IPS-15b (cell line): ENCODE results near the gene MSH6.

ENCODE experiments used
- H3K27me3 ChIP-seq: one replicate; pipeline ENCODE4 v1.6.1; 2013; ENCODE audit warnings: low read length; ENCODE audit not compliant: control insufficient read depth, insufficient read depth
- H3K36me3 ChIP-seq: one replicate; pipeline ENCODE4 v1.6.1; 2013; ENCODE audit warnings: low read length; ENCODE audit not compliant: control insufficient read depth, insufficient read depth
- H3K4me1 ChIP-seq: one replicate; pipeline ENCODE4 v1.6.1; 2013; ENCODE audit warnings: mild to moderate bottlenecking, low read length; ENCODE audit not compliant: control insufficient read depth, insufficient read depth
- H3K4me3 ChIP-seq: one replicate; pipeline ENCODE4 v1.5.1; 2013; ENCODE audit warnings: low read depth, low read length
- H3K9ac ChIP-seq: one replicate; pipeline ENCODE4 v1.6.1; 2013; ENCODE audit warnings: low read depth, mild to moderate bottlenecking, low read length
- H3K9me3 ChIP-seq: one replicate; pipeline ENCODE4 v1.6.1; 2013; ENCODE audit warnings: mild to moderate bottlenecking, low read length; ENCODE audit not compliant: control insufficient read depth, insufficient read depth

The MSH6 gene

DNA sequence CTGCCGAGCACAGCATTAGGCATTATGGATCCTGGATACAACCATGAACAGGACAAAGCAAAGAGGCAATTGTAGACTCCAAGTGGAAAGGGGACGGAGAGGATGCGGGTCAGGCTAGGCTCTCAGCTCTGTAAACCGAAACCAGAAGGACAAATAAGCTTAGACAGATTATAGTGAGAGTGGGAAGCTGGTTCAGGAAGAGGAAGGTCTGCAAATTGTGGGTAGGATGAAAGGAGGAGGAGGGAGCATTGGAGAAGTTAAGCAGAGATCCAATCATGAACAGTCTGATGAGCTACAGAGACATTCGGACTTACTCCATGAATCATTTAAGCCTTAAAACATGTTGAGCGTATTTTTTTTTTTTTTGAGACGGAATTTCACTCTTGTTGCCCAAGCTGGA lies 3.0 kb downstream of the MSH6 start:
- peaks cover 3% of the 10 kb centered on the region for H3K4me1 ChIP-seq
- no peaks in the 10 kb centered on the region for H3K9me3 ChIP-seq
- H3K36me3 ChIP-seq: no peaks in the 10 kb centered on the region
- H3K4me3 ChIP-seq: no peak overlapping the region
- H3K27me3 ChIP-seq: no peaks in the 10 kb centered on the region
- no peak overlapping the region for H3K9ac ChIP-seq

- H3K4me3 ChIP-seq: no peak overlapping the region
- peaks cover 44% of the 10 kb centered on the region for H3K36me3 ChIP-seq
- H3K4me1 ChIP-seq: no peaks in the 10 kb centered on the region
- H3K9me3 ChIP-seq: no peaks in the 10 kb centered on the region
- H3K9ac ChIP-seq: no peak overlapping the region
- H3K27me3 ChIP-seq: no peaks in the 10 kb centered on the region
These were observed 13.2 kb downstream of the MSH6 start for GRCh38 chr2:47796090-47796697.

- H3K36me3 ChIP-seq: peaks cover 54% of the 10 kb centered on the region
- H3K4me3 ChIP-seq: no peak overlapping the region
- no peaks in the 10 kb centered on the region for H3K27me3 ChIP-seq
These were observed 15.7 kb downstream of the MSH6 start for GRCh38 chr2:47798631-47799030.

GRCh38 chr2:47799031-47799609 lies 16.2 kb downstream of the MSH6 start:
- H3K4me3 ChIP-seq: no peak overlapping the region
- H3K9me3 ChIP-seq: no peaks in the 10 kb centered on the region
- H3K27me3 ChIP-seq: no peaks in the 10 kb centered on the region
- H3K4me1 ChIP-seq: no peaks in the 10 kb centered on the region
- H3K36me3 ChIP-seq: peaks cover 53% of the 10 kb centered on the region
- no peak overlapping the region for H3K9ac ChIP-seq

More at GRCh38 chr2:47798631-47799030, 15.7 kb downstream of the MSH6 start:
- no peaks in the 10 kb centered on the region for H3K4me1 ChIP-seq
- H3K9me3 ChIP-seq: no peaks in the 10 kb centered on the region
- no peak overlapping the region for H3K9ac ChIP-seq

DNA sequence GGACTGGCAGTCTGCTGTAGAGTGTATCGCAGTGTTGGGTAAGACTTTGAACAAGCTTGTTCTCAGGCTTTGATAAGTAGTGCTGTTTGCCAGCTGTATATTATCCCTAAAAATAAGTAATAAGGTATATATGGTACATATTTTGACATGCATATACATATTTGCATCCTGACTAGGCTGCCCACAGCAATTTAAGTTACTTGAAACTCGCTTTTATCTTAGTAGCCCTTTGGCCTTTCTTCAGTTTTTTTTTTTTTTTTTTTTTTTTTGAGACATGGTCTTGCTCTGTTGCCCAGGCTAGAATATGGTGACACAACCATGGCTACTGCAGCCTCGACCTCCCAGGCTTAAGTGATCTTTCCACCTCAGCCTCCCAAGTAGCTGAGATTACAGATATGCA lies 18.2 kb downstream of the MSH6 start:
- peaks cover 52% of the 10 kb centered on the region for H3K36me3 ChIP-seq

DNA sequence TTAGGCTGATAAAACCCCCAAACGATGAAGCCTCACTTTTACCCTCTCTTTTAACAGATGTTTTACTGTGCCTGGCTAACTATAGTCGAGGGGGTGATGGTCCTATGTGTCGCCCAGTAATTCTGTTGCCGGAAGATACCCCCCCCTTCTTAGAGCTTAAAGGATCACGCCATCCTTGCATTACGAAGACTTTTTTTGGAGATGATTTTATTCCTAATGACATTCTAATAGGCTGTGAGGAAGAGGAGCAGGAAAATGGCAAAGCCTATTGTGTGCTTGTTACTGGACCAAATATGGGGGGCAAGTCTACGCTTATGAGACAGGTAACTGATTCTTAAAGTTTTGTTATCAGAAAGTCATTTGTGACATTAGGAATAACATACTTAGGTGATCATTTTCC lies 20.4 kb downstream of the MSH6 start:
- no peak overlapping the region for H3K4me3 ChIP-seq
- no peak overlapping the region for H3K9ac ChIP-seq
- peaks cover 42% of the 10 kb centered on the region for H3K36me3 ChIP-seq
- no peaks in the 10 kb centered on the region for H3K9me3 ChIP-seq
- H3K4me1 ChIP-seq: no peaks in the 10 kb centered on the region
- no peaks in the 10 kb centered on the region for H3K27me3 ChIP-seq

More for the DNA sequence above, 18.2 kb downstream of the MSH6 start:
- Histone ChIP-seq H3K27me3 (no peaks in the 10 kb centered on the region), H3K9me3 (no peaks in the 10 kb centered on the region), H3K9ac (no peak overlapping the region), H3K4me1 (no peaks in the 10 kb centered on the region), H3K4me3 (no peak overlapping the region)

DNA sequence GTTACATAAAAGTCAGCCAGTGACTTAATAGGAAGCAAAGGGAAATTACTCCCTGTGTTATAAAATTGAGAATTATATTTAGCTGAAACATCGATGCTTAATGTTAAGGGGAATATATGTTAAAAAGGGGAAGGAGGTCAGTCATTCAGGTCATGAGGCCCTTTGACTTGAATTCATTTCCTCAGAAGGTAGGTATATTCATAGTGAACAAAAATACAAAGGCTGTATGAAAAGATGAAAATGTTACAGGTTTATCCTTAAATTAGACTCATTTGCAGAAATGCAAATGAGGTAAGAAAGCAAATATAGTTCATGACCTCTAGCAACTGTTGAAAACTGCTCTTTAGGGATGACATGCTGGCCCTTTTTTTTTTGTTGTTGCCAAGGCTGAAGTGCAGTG lies 20.8 kb downstream of the MSH6 start:
- Histone ChIP-seq H3K9ac (no peak overlapping the region), H3K9me3 (no peaks in the 10 kb centered on the region), H3K36me3 (peaks cover 41% of the 10 kb centered on the region), H3K4me3 (no peak overlapping the region), H3K27me3 (no peaks in the 10 kb centered on the region), H3K4me1 (no peaks in the 10 kb centered on the region)

DNA sequence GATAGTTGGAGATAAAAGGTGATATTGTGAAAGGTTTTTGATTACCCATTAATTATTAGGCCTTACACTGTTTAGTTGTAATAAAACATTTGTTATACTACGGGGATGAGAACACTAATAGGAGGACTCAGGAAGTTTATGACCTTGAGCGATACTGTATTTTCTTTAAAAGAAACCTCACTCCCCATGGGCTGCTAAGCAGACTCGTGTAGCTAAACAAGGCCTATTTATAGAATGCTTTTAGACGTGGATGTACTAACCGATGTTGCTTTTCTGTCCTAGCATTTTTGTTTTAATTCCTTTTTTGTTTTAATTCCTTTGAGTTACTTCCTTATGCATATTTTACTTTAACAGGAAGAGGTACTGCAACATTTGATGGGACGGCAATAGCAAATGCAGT lies 22.9 kb downstream of the MSH6 start:
- no peaks in the 10 kb centered on the region for H3K27me3 ChIP-seq
- H3K9ac ChIP-seq: no peak overlapping the region
- H3K9me3 ChIP-seq: no peaks in the 10 kb centered on the region
- peaks cover 26% of the 10 kb centered on the region for H3K36me3 ChIP-seq
- no peak overlapping the region for H3K4me3 ChIP-seq
- no peaks in the 10 kb centered on the region for H3K4me1 ChIP-seq

DNA sequence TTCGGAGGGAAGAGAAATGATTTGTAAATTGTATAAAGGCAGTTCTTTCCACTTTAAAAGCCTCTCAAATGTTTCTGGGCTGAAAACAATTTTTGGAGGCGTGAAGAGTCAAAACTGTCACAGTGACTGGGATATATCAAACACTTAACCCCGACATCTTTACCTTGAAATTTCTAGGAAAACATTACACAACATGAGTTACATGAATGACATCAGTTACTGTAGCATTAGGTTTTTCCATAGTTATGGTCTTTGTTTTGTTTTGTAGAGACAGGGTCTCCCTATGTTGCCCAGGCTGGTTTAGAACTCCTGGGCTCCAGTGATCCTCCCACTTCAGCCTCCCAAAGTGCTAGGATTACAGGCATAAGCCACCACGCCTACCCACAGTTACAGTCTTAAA lies 25.7 kb downstream of the MSH6 start:
- no peak overlapping the region for H3K4me3 ChIP-seq
- no peaks in the 10 kb centered on the region for H3K4me1 ChIP-seq
- H3K27me3 ChIP-seq: no peaks in the 10 kb centered on the region
- peaks cover 11% of the 10 kb centered on the region for H3K36me3 ChIP-seq
- H3K9ac ChIP-seq: no peak overlapping the region
- no peaks in the 10 kb centered on the region for H3K9me3 ChIP-seq

DNA sequence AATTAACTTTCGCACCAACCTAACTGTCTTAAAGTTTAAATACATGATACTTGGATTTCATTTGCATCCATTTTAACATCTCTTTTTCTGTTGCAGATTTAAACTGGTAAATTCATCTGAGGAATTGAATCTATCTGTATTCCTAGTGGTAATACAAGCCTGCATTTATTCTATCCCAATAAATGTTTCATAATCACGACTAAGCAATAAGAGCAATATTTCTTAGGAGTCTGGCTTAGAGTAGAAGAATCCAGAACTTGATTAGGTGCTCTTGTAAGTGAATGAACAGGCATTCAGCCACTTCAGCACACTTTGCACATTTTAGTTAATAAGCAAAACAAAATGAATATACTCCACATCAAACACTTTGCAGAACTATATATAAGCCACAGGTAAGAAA lies 27.0 kb downstream of the MSH6 start:
- Histone ChIP-seq H3K4me1 (no peaks in the 10 kb centered on the region), H3K9ac (no peak overlapping the region), H3K27me3 (no peaks in the 10 kb centered on the region), H3K36me3 (peaks cover under 1% of the 10 kb centered on the region), H3K9me3 (no peaks in the 10 kb centered on the region), H3K4me3 (no peak overlapping the region)

GRCh38 chr2:47810850-47811249 lies 27.9 kb downstream of the MSH6 start:
- Histone ChIP-seq H3K27me3 (no peaks in the 10 kb centered on the region), H3K9me3 (no peaks in the 10 kb centered on the region), H3K36me3 (peaks cover 3% of the 10 kb centered on the region), H3K4me3 (no peak overlapping the region), H3K4me1 (no peaks in the 10 kb centered on the region), H3K9ac (no peak overlapping the region)

GRCh38 chr2:47811668-47812067 lies 28.7 kb downstream of the MSH6 start:
- H3K4me3 ChIP-seq: no peak overlapping the region
- no peaks in the 10 kb centered on the region for H3K9me3 ChIP-seq
- peaks cover 4% of the 10 kb centered on the region for H3K36me3 ChIP-seq
- H3K27me3 ChIP-seq: no peaks in the 10 kb centered on the region
- no peak overlapping the region for H3K9ac ChIP-seq
- H3K4me1 ChIP-seq: no peaks in the 10 kb centered on the region
